HEK293T (cell line): Measurements from ENCODE around the gene COP1.
"Not testable (repeated sequence)": the region's sequence is repeated elsewhere in the genome, so short reads cannot be mapped to it uniquely, and the experiment has no call there.

Source experiments
- CTCF ChIA-PET: fragments of 350-600 bp; formaldehyde crosslinking; extraction: SDS; loops from one replicate; lab custom pipeline; 2021; ENCODE audit warnings: antibody characterized with exemption, inconsistent platforms; lab: Yijun Ruan, JAX
- POLR2A ChIA-PET: fragments of 350-600 bp; formaldehyde crosslinking; extraction: SDS; loops from one replicate; lab custom pipeline; 2020; ENCODE audit warnings: antibody characterized with exemption, inconsistent platforms; lab: Yijun Ruan, JAX
- DNase-seq: peaks from one replicate; pipeline ENCODE4 v3.0.0; 2012; ENCODE audit warnings: mixed read lengths; ENCODE audit errors: extremely low spot score
- ARNT ChIP-seq: fragments of 450-650 bp; IDR thresholded peaks from 2 replicates; pipeline ENCODE4 v1.6.1; 2017; ENCODE audit warnings: mild to moderate bottlenecking
- BHLHE40 ChIP-seq: fragments of 450-650 bp; IDR thresholded peaks from 2 replicates; pipeline ENCODE4 v1.6.1; 2016; ENCODE audit warnings: mild to moderate bottlenecking, moderate library complexity, borderline replicate concordance
- CTBP1 ChIP-seq: fragments of 450-650 bp; IDR thresholded peaks from 2 replicates; pipeline ENCODE4 v1.6.1; 2016; ENCODE audit warnings: borderline replicate concordance
- ELF4 ChIP-seq: fragments of 450-650 bp; IDR thresholded peaks from 2 replicates; pipeline ENCODE4 v1.6.1; 2017; ENCODE audit warnings: antibody characterized with exemption
- FOXA1 ChIP-seq: fragments of 450-650 bp; IDR thresholded peaks from 2 replicates; pipeline ENCODE4 v1.6.1; 2016; ENCODE audit warnings: mild to moderate bottlenecking
- FOXK2 ChIP-seq: fragments of 450-650 bp; IDR thresholded peaks from 2 replicates; pipeline ENCODE4 v1.6.1; 2016; ENCODE audit warnings: mild to moderate bottlenecking
- FOXM1 ChIP-seq: fragments of 450-650 bp; IDR thresholded peaks from 2 replicates; pipeline ENCODE4 v1.6.1; 2017; ENCODE audit warnings: mild to moderate bottlenecking, borderline replicate concordance
- HDGF ChIP-seq: fragments of 450-650 bp; IDR thresholded peaks from 2 replicates; pipeline ENCODE4 v1.6.1; 2017; ENCODE audit warnings: antibody characterized with exemption, borderline replicate concordance
- L3MBTL2 ChIP-seq: fragments of 450-650 bp; conservative IDR thresholded peaks from 2 replicates; pipeline ENCODE4 v1.6.1; 2016; ENCODE audit warnings: mild to moderate bottlenecking
- LEF1 ChIP-seq: fragments of 450-650 bp; IDR thresholded peaks from 2 replicates; pipeline ENCODE4 v1.6.1; 2017; ENCODE audit warnings: mild to moderate bottlenecking, borderline replicate concordance
- NFRKB ChIP-seq: fragments of 450-650 bp; IDR thresholded peaks from 2 replicates; pipeline ENCODE4 v1.6.1; 2016; ENCODE audit warnings: mild to moderate bottlenecking, moderate library complexity
- PKNOX1 ChIP-seq: fragments of 450-650 bp; IDR thresholded peaks from 2 replicates; pipeline ENCODE4 v1.6.1; 2016
- SP1 ChIP-seq: fragments of 450-650 bp; IDR thresholded peaks from 2 replicates; pipeline ENCODE4 v1.6.1; 2017
- SUZ12 ChIP-seq: fragments of 450-650 bp; IDR thresholded peaks from 2 replicates; pipeline ENCODE4 v1.6.1; 2016; ENCODE audit warnings: mild to moderate bottlenecking
- TARDBP ChIP-seq: fragments of 450-650 bp; IDR thresholded peaks from 2 replicates; pipeline ENCODE4 v1.6.1; 2016
- ZNF384 ChIP-seq: fragments of 450-650 bp; IDR thresholded peaks from 2 replicates; pipeline ENCODE4 v1.6.1; 2016

Gene COP1

GRCh38 chr1:176206961-176207902 is at the start of gene COP1:
COP1 (minus strand) TSS chr1:176207286; CDS start chr1:176206978, 308 bp downstream.
- TF ChIP-seq HDGF (no peak), BHLHE40 (no peak), LEF1 (0 out of 2 replicates have a peak, but pooled peaks have one; percentile 32), L3MBTL2 (no peak; the same call in 1 of the 2 replicates), ZNF384 (peak; percentile 90), PKNOX1 (peak; percentile 58), TARDBP (no peak), FOXM1 (0 out of 2 replicates have a peak, but pooled peaks have one; percentile 26), SP1 (no peak), FOXK2 (no peak), ARNT (no peak), ELF4 (no peak)
- CTCF ChIA-PET, result no interaction called here
- DNase-seq, result peak; percentile 97
- POLR2A ChIA-PET, result interaction anchor here (0.7 to 1.1 kb wide), 11 partner anchors 10 to 319 kb away, joined by 3 to 8 read pairs (median 3); no protein-coding TSS in a partner anchor

- ChIA-PET POLR2A (no interaction called here), CTCF (no interaction called here)
- no peak for TF ChIP-seq L3MBTL2
- no peak for TF ChIP-seq CTBP1
- no peak for TF ChIP-seq LEF1
- DNase-seq, result no peak
These were observed 45.1 kb upstream of the COP1 start for GRCh38 chr1:176252191-176252590.

- POLR2A ChIA-PET, result no interaction called here
- CTCF ChIA-PET, result no interaction called here
- no peak for DNase-seq
- TF ChIP-seq ARNT (no peak), HDGF (no peak), BHLHE40 (no peak), PKNOX1 (no peak), FOXK2 (no peak), ELF4 (no peak), FOXA1 (no peak), ZNF384 (no peak), CTBP1 (no peak), TARDBP (no peak), SUZ12 (no peak), NFRKB (no peak), L3MBTL2 (no peak), SP1 (no peak), FOXM1 (no peak), LEF1 (no peak)
These were observed 37.8 kb upstream of the COP1 start for GRCh38 chr1:176244851-176245250.

- ChIA-PET POLR2A (no interaction called here), CTCF (no interaction called here)
- TF ChIP-seq SP1 (no peak), TARDBP (no peak), ARNT (no peak), LEF1 (no peak), BHLHE40 (no peak), FOXM1 (no peak), NFRKB (no peak), FOXK2 (no peak), ZNF384 (no peak), FOXA1 (no peak), PKNOX1 (no peak), L3MBTL2 (no peak), CTBP1 (no peak), SUZ12 (no peak)
- no peak for DNase-seq
These were observed 36.7 kb upstream of the COP1 start for GRCh38 chr1:176243746-176244145.

- DNase-seq, result no peak
- CTCF ChIA-PET, result no interaction called here
- POLR2A ChIA-PET, result no interaction called here
These were observed 34.4 kb upstream of the COP1 start for GRCh38 chr1:176241385-176242015.

GRCh38 chr1:176233657-176234056 is 26.6 kb upstream of the COP1 start:
- POLR2A ChIA-PET, DNase-seq, CTCF ChIA-PET: not testable (repeated sequence)

More at GRCh38 chr1:176241385-176242015, 34.4 kb upstream of the COP1 start:
- TF ChIP-seq BHLHE40 (no peak), FOXA1 (no peak), ARNT (no peak), L3MBTL2 (no peak)
